NCI-H187 (cell line): ENCODE measurements around the gene ACRBP.
A peak's percentile ranks its signal among the peaks of the same experiment; 100 is the strongest.

Experiments
- DNase-seq, 2 experiments: peaks; one replicate each; lab custom pipeline; 2025; lab: John Stamatoyannopoulos, UW

The ACRBP gene

GRCh38 chr12:6647083-6647604 is at the start of gene ACRBP:
Gene ACRBP (minus strand): TSS chr12:6647432. CDS start chr12:6647366, 66 bp downstream.
- DNase-seq = peak in 1 of 2 experiments; percentile 54

DNA sequence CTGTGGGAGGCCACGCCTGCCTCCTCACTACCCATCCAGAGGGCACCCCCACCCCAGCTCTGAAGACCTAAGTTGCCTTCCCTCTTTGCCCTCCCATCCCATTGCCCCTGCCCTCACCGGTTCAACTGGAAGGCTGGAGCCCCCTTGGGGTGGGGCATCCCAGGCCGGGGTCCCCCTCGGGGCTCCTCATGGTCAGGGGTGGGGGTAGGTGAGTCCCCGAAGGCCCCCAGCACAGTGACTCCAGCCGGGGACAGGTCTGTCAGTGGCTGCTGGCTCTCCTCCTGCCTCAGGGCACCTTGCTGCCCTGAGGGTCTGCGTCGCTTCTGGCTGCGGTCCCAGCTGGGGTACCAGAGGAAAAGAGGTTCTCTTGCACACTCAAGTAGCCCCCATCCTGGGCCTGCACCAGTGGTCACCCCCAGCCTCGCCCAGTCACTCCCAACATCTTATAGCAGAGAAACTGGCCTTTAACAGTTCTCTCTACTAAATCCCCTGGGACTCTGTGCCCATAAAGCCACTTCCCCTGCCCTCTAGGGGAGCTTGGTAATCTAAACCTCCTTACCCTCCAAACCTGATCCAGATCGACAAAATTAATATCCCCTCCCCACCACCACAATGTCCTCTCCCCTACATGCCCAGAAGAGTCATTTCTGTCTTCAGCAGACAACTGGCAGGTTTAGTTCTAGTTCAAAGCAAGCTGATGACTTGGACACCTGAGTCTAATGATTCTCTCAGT is 48.2 kb upstream of the ACRBP start:
- no peak for DNase-seq

DNA sequence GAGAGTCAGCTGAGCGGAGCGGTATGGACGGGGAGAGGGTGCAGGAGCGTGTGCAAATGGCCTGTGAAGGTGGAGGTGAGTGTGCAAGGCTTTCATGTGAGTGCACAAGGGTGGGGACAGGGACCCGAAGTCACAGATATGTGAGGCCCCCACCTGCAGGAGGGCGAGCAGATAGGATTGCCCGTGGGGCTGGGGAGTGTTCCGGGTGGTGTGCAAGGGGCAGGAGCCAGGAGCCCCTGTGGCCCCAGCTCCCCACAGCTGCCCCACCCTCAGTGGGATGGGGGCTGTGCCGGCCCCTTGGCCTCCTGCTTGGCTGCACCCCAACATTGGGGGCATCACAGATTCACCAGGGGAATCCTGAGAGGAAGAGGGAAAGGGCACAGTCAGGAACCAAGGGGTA is 47.5 kb upstream of the ACRBP start:
- no peak for DNase-seq

- DNase-seq = no peak
These were observed 46.7 kb upstream of the ACRBP start for GRCh38 chr12:6693832-6694355.

- DNase-seq = no peak
These were observed 45.7 kb upstream of the ACRBP start for GRCh38 chr12:6692888-6693287.

- DNase-seq = no peak
These were observed 44.2 kb upstream of the ACRBP start for GRCh38 chr12:6691473-6691872.

GRCh38 chr12:6688999-6689882 is 42.0 kb upstream of the ACRBP start, which contains the start of gene ZNF384:
Gene ZNF384 (minus strand): TSS chr12:6689375. CDS start chr12:6679520, 9,855 bp downstream.
- peak; percentile 87 to 96 for DNase-seq

- no peak for DNase-seq
These were observed 41.3 kb upstream of the ACRBP start for GRCh38 chr12:6688543-6688998.

DNA sequence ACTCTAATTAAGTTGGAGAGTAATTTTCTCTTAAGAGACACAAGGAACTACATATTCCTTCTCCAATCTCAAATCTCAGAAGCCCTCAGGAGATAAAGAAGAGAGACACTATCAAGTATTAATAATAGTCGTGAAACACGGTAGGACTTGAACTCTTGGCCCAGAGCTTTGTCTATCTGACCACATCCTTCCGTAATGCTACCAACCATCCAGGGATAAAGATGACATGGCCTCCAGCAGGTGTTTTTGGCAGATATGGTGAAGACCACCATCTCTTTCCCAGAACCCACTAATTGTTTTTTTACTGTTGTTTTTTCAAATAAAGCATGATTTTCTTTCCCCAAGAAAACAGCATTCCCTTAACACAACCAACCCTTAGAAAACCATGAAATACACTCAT is 38.6 kb upstream of the ACRBP start:
- DNase-seq = no peak

- no peak for DNase-seq
These were observed 37.4 kb upstream of the ACRBP start for GRCh38 chr12:6684609-6685008.

DNA sequence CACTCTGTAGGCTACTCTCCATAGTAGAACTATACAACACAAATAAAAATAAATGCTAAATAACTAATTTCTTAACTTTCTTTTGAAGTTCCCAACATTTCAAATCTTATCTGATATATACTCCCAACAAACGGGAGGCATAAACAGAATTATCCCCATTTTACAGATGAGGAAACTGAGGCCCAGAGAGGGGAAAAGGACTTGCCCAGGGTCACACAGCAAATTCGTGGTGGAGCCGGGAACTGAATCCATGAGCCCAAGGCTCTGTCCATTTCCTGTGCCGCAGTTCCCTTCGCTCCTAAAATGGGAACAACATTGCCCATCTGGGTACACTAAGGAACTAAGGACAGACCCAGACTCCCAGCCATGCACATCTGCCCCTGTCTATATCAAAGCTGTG is 29.7 kb upstream of the ACRBP start:
- DNase-seq = no peak

- DNase-seq = no peak
These were observed 24.9 kb upstream of the ACRBP start for GRCh38 chr12:6672143-6672542.

GRCh38 chr12:6667559-6668210 is 20.5 kb upstream of the ACRBP start:
- DNase-seq = no peak

GRCh38 chr12:6666211-6666610 is 19.0 kb upstream of the ACRBP start:
- DNase-seq = no peak

GRCh38 chr12:6664902-6665301 is 17.7 kb upstream of the ACRBP start:
- no peak for DNase-seq

DNA sequence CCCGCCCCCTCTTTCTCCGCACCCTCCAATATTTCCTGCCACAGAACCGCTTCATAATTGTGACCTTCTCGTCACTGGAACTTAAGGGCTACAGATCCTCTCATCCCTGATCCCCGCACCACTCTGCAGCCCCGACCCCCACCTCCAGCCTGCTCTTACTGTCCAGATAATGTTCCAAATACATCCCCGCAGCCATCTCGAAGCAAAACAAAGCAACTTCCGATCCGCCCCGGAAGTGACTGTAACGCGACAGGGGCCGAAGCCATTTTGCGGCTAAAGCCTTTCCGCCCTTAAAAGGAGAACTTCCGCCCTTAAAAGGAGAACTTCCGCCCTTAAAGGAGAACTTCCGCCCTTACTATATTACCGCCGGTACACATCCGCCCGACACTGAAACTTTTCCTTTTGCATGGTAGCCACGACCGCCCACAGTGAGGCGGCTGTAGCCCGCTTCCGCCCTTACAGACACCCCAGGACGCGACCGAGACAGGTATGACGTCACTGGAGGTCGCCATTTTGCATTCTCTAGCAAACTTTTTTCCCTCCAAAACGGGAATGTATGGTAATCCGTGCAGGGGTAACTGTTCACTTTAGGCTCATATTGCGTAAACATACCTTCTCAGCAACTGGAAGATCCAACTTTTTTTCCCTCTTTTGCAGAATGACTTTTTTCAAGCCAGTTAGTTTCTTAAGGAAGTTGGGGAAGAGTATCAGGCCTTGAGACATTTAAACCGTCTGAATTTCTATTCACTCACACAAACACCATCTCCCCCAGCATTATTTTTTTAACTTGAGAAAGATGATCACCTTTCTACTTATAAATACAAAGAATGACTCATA is 15.9 kb upstream of the ACRBP start, which contains the start of gene ING4:
Gene ING4, minus strand, starts transcription at position 214 of the 837 bp plus-strand sequence. Its CDS starts 18 bp downstream, at position 196.
- DNase-seq = peak; percentile 96 to 97

DNA sequence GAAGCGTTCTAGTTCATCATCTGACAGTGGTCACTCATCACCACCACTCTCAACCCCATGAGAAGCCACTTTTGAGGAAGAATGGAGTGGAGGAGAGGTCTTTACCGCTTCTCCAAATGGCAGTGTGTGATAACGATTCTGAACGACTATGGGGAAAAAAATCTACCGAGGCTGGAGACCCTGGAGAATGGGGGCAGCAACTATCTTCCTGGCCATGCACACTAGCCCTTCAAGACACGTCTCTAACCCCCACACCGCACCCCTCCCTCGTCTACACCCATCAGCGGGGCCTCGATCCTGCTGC is 15.3 kb upstream of the ACRBP start:
- DNase-seq = no peak

DNA sequence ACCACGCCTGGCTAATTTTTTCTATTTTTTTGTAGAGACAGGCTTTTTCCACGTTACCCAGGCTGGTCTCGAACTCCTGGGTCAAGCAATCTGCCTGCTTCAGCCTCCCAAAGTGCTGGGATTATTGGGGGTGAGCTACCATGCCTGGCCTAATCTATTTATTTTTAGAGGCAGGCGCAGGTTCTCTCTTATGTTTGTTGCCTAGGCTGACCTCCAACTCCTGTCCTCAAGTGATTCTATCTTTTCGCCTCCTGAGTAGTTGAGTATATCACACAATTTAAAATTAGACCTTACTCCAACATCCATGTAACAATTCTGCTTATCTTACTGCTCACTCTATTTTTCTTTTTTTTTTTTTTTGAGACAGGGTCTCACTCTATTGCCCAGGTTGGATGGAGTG is 6.8 kb upstream of the ACRBP start:
- no peak for DNase-seq

DNA sequence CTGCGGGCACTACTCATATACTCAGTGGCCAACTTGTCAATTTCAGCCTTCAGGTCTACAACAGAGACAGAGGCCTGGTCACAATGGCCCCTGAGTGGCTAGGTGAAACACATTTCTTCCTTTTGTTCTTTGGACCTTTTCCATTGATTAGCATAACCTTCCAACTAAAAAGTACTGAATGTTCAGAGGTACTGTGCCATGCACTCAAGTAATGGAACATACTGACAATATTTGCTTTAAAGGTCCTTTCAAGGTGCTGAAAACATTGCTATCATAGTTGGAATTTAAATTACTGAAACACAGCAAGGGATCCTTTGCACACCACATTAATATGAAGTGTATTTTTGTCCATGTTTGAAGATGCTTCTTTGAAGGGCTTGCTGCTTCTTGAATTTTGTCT is 6.1 kb upstream of the ACRBP start:
- no peak for DNase-seq

- no peak for DNase-seq
These were observed 5.2 kb upstream of the ACRBP start for GRCh38 chr12:6652391-6652790.

GRCh38 chr12:6650832-6651231 is 3.6 kb upstream of the ACRBP start:
- no peak for DNase-seq
